Duodenal mucosa (tissue), 2 donors: ENCODE measurements around the gene AATF.

ENCODE experiments used
- H3K27ac ChIP-seq: one replicate; pipeline ENCODE4 v1.7.0; 2013; ENCODE audit warnings: low read depth, low read length
- H3K27me3 ChIP-seq, 2 donors: one replicate each; pipeline ENCODE4 v1.7.0; 2013; ENCODE audit warnings: low read length in 2 of 2, control low read depth in 1 of 2; ENCODE audit not compliant: insufficient read depth in 2 of 2, control insufficient read depth in 1 of 2
- H3K36me3 ChIP-seq, 2 donors: one replicate each; pipeline ENCODE4 v1.7.0; 2013; ENCODE audit warnings: low read length in 2 of 2, control low read depth in 1 of 2; ENCODE audit not compliant: insufficient read depth in 2 of 2, control insufficient read depth in 1 of 2
- H3K4me1 ChIP-seq, 2 donors: one replicate each; pipeline ENCODE4 v1.7.0; 2013; ENCODE audit warnings: low read length in 2 of 2, control low read depth in 1 of 2; ENCODE audit not compliant: insufficient read depth in 2 of 2, control insufficient read depth in 1 of 2
- H3K4me3 ChIP-seq, 2 donors: one replicate each; pipeline ENCODE4 v1.7.0; 2013; ENCODE audit warnings: low read length in 2 of 2, low read depth in 1 of 2
- H3K9ac ChIP-seq, 2 donors: one replicate each; pipeline ENCODE4 v1.7.0; 2013; ENCODE audit warnings: low read length in 2 of 2, low read depth in 1 of 2
- H3K9me3 ChIP-seq, 2 donors: one replicate each; pipeline ENCODE4 v1.7.0; 2013; ENCODE audit warnings: low read length in 2 of 2, control low read depth in 1 of 2; ENCODE audit not compliant: control insufficient read depth in 1 of 2

The AATF gene

DNA sequence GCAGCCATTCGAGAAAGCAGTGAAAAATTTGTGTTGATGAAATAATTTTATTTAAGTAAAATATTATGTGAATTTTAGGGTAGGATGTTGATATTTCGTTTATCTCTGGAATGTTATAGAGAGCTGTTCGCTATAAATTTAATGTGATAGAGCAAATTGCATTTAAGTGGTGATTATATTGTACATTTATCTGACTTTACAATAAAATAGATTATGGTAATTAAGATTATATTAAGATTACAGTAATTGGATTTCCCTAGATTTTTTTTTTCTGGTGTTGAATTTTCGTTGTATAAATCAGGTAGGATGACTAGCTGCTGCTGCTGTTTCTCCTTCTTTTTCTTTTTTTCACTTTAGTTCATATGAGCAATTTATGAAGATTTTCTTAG is 71.0 kb downstream of the AATF start:
- H3K36me3 ChIP-seq, result peaks cover 8 to 18% of the 10 kb centered on the region in 2 donors

DNA sequence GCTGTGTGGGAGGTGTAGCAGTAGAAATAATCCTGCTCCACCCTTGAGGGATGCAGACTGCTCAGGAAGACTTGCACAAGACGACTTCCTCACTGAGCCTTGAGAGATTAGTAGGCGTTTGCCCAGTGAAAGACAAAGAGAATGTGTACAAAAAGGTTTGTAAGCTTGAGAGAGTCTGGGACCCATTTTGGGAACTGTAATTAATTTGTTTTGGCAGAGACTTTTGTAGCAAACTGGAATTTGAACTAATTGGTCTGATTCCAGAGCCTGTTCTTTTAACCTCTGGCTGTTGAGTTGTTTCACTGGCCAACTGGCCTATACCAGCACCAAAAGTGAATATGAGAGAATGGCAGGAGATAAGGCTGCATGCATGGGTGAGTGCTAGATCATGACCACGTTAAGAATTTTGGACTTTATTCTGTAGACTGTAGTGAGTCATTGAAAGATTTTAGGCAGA is 75.5 kb downstream of the AATF start:
- Histone ChIP-seq H3K4me3 (no peak overlapping the region), H3K27ac (no peak overlapping the region), H3K4me1 (no peaks in the 10 kb centered on the region), H3K9ac (no peak overlapping the region), H3K9me3 (no peaks in the 10 kb centered on the region), H3K27me3 (no peaks in the 10 kb centered on the region), H3K36me3 (peaks cover 7 to 11% of the 10 kb centered on the region in 2 donors)

More for the DNA sequence above, 71.0 kb downstream of the AATF start:
- Histone ChIP-seq H3K9me3 (no peaks in the 10 kb centered on the region), H3K27ac (no peak overlapping the region), H3K9ac (no peak overlapping the region), H3K27me3 (no peaks in the 10 kb centered on the region), H3K4me3 (no peak overlapping the region), H3K4me1 (no peaks in the 10 kb centered on the region)

DNA sequence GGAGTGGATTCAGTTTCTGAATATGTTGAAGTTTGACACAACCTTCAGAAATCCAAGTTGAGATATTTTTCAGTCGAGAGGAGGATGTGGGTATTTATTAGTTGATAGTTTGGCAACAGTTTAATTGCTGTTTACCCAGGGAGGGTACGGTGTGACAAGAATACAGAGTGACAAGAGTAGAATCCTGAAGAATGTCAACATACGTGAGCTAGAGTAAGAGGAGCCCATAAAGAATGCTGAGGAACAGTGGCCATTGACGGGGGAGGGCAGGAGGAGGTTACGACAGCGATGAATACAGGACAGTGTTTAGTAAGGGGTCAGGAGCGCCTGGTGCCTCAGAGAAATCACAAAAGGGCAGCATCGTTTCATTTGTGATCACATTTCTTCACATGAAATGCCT is 76.5 kb downstream of the AATF start:
- Histone ChIP-seq H3K27ac (no peak overlapping the region), H3K36me3 (peaks cover 4 to 8% of the 10 kb centered on the region in 2 donors), H3K4me3 (no peak overlapping the region), H3K4me1 (no peaks in the 10 kb centered on the region), H3K27me3 (no peaks in the 10 kb centered on the region), H3K9me3 (no peaks in the 10 kb centered on the region), H3K9ac (no peak overlapping the region)

DNA sequence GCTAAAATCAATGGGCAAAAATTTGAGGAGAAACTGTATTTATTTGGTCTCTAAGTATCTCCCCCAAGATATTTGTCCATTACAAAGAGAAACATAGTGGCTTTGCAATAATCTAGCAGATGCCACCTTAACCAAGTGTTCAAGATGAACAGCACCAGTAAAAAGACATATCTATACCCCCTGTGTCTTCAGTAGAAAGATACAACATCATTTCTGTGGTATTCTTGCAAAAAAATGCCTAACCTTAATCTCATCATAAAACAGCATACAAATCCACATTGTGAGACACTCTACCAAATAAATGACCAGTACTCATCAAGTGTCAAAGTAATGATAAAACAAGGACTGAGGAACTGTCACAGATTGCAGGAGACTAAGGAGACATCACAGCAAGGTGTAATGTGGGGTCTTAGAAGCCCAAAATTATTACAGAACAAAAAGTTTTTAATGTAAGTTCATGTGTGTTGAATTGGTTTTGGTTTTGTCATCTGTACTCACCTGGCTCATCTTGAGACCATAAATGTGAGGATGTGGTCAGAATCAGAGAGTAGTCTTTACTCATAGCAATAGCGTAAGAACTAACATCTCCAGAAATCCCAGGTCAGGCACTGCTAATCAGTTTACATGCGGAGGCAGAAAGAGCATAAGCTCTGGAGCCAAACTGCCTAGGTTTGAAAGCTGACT is 77.2 kb downstream of the AATF start:
- Histone ChIP-seq H3K9ac (no peak overlapping the region), H3K27me3 (no peaks in the 10 kb centered on the region), H3K4me1 (no peaks in the 10 kb centered on the region), H3K4me3 (no peak overlapping the region), H3K27ac (no peak overlapping the region), H3K36me3 (peaks cover 4 to 13% of the 10 kb centered on the region in 2 donors), H3K9me3 (no peaks in the 10 kb centered on the region)

DNA sequence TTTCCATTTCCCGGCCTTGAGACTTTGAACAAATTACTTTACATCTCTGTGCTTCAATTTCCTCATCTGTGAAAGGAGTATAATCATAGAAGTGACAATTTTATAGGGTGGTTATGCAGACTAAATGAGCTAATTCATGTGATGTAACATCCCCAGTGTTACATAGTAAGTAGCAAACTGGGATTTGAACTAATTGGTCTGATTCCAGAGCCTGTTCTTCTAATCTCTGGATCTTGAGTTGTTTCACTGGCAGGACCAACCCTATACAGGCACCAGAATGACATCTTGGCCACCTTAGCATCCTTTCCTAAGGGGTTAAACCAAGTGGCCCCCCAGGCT is 77.7 kb downstream of the AATF start:
- Histone ChIP-seq H3K4me1 (no peaks in the 10 kb centered on the region), H3K9ac (no peak overlapping the region), H3K4me3 (no peak overlapping the region), H3K9me3 (no peaks in the 10 kb centered on the region), H3K27ac (no peak overlapping the region), H3K36me3 (peaks cover 4 to 17% of the 10 kb centered on the region in 2 donors), H3K27me3 (no peaks in the 10 kb centered on the region)

DNA sequence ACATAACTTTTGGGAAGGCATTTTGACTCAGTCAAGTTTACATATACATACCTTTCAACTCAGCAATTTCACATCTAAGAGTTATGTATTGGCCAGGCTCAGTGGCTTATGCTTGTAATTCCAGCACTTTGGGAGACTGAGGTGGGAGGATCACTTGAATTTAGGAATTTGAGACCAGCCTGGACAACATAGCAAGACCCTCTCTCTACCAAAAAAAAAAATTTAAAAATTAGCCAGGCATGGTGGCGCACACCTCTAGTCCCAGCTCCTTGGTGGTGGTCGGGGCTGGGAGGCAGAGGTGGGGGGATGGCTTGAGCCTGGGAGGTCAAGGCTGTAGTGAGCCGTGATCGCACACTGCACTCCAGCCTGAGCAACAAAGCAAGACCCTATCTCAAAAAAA is 79.3 kb downstream of the AATF start:
- Histone ChIP-seq H3K9me3 (no peaks in the 10 kb centered on the region), H3K27me3 (no peaks in the 10 kb centered on the region), H3K9ac (no peak overlapping the region), H3K36me3 (peaks cover 0 to 17% of the 10 kb centered on the region in 2 donors), H3K4me1 (no peaks in the 10 kb centered on the region), H3K4me3 (no peak overlapping the region), H3K27ac (no peak overlapping the region)

DNA sequence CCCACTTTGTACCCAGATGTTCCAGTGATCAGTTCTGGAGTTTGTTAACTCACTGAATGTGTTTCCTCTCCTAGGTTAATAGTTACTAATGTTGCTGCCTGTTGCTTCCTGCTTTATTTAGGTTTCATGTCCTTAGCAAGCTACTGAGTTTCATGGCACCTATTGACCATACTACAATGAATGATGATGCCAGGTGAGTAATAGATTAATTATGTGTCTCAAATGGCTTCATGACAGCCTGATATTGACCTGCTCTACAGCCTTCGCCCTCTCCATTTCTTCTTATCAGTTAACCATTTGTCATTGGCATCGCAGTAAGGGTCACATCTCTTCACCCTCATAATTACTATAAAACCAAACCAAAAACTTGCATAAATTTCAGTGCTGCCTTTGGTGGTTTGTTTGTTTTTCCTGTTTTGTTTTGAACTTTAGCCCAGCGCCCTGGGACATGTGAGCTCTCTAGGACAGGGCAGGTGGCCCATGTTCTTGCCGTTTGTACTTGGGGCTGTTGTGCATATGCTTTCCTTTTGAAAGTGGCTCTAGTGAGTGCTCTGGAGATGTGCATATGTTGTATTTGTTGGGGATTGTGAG is 82.8 kb downstream of the AATF start:
- H3K4me1 ChIP-seq, result no peaks in the 10 kb centered on the region
- no peak overlapping the region for H3K9ac ChIP-seq
- H3K27ac ChIP-seq, result no peak overlapping the region
- H3K27me3 ChIP-seq, result no peaks in the 10 kb centered on the region
- peaks cover 0 to 21% of the 10 kb centered on the region in 2 donors for H3K36me3 ChIP-seq
- no peaks in the 10 kb centered on the region for H3K9me3 ChIP-seq
- H3K4me3 ChIP-seq, result no peak overlapping the region

DNA sequence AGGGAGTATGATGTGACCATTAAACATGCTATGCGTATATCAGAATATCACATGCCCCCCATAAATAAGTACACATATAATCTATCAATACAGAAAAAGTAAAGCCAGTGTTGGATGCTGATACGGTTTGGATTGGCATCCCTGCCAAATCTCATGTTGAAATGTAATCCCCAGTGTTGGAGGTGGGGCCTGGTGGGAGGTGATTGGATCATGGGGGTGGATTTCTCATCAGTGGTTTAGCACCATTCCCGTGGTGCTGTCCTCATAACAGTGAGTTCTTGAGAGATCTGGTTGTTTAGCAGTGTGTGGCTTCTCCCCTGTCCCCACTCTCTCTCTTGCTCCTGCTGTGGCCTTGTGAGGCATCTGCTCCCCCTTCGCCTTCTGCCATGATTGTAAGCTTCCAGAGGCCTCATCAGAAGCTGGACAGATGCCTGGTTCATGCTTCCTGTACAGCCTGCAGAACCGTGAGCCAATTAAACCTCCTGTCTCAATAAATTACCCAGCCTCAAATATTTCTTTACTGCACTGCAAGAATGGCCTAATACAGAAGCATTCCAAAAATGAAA is 88.9 kb downstream of the AATF start:
- H3K36me3 ChIP-seq, result peaks cover 0 to 17% of the 10 kb centered on the region in 2 donors
- no peaks in the 10 kb centered on the region for H3K4me1 ChIP-seq
- H3K9ac ChIP-seq, result no peak overlapping the region
- H3K27me3 ChIP-seq, result no peaks in the 10 kb centered on the region
- no peak overlapping the region for H3K4me3 ChIP-seq
- H3K27ac ChIP-seq, result no peak overlapping the region
- no peaks in the 10 kb centered on the region for H3K9me3 ChIP-seq

DNA sequence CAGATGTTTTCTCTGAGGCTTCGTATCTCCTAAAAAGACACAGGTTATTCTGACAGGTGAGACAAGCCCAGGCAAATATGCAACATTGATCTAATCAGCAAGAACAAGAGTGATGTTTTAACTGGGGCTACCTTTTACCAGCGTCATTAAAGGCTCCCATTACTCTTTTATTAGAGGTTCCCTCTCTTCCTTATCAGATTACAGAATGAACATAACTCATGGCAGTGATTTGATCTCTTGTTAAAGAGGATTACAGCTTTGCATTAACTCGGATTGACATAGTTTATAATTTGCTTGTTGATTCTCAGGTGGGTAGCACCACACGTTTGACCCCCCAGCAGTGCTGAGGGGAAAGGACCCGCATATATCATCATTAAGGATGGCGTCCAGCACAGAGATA is 90.5 kb downstream of the AATF start:
- Histone ChIP-seq H3K27ac (no peak overlapping the region), H3K27me3 (no peaks in the 10 kb centered on the region), H3K9me3 (no peaks in the 10 kb centered on the region), H3K4me3 (no peak overlapping the region), H3K9ac (no peak overlapping the region), H3K36me3 (peaks cover 0 to 24% of the 10 kb centered on the region in 2 donors), H3K4me1 (no peaks in the 10 kb centered on the region)

DNA sequence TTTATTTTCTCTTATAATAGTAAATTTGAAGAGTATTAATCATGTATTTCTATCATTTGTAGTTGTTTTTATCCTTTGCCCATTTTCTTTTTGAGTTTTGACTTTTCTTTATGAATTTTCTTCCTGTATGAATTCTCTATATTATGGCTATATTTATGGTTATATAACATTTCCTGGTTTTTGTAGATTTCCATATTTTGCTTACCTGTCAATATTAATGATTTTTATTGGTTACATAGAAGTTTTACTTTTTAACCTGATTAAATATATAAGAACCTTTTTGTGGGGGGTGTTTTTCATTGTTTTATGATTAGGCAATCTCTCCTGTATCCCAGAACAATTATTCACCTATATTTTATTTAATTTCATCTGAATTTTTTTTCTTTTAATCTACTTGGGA is 93.2 kb downstream of the AATF start:
- Histone ChIP-seq H3K27ac (no peak overlapping the region), H3K4me1 (no peaks in the 10 kb centered on the region), H3K36me3 (peaks cover 0 to 31% of the 10 kb centered on the region in 2 donors), H3K4me3 (no peak overlapping the region), H3K27me3 (no peaks in the 10 kb centered on the region), H3K9me3 (no peaks in the 10 kb centered on the region), H3K9ac (no peak overlapping the region)
